Measurements from ENCODE around the gene ABHD12.
"Not testable (repeated sequence)": the region's sequence is repeated elsewhere in the genome, so short reads cannot be mapped to it uniquely, and the experiment has no call there.

ABHD12 gene

DNA sequence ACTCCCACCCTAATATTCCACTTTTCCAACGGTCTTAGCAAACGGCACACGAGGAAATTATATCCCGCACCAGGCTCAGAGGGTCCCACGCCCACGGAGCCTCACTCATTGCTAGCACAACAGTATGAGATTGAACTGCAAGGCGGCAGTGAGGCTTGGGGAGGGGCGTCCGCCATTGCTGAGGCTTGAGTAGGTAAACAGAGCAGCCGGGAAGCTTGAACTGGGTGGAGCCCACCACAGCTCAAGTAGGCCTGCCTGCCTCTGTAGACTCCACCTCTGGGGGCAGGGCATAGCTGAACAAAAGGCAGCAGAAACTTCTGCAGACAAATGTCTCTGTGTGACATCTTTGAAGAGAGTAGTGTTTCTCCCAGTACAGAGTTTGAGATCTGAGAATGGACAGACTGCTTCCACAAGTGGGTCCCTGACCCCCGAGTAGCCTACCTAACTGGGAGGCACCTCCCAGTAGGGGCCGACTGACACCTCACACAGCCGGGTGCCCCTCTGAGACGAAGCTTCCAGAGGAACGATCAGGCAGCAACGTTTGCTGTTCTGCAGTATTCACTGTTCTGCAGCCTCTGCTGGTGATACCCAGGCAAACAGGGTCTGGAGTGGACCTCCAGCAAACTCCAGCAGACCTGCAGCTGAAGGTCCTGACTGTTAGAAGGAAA, 129.7 kb downstream of the ABHD12 start:
- Mint-ChIP-seq H3K4me1 (peaks cover 62% of the 10 kb centered on the region), H3K27ac (peak overlapping the region in 1 of 2 donors; percentile 91), H3K4me3 (peak overlapping the region; percentile 34 to 82)
- not testable (repeated sequence) for H3K9me3 Mint-ChIP-seq, ATAC-seq, H3K27me3 Mint-ChIP-seq
- DNase-seq: peak in 1 of 2 donors; percentile 15

DNA sequence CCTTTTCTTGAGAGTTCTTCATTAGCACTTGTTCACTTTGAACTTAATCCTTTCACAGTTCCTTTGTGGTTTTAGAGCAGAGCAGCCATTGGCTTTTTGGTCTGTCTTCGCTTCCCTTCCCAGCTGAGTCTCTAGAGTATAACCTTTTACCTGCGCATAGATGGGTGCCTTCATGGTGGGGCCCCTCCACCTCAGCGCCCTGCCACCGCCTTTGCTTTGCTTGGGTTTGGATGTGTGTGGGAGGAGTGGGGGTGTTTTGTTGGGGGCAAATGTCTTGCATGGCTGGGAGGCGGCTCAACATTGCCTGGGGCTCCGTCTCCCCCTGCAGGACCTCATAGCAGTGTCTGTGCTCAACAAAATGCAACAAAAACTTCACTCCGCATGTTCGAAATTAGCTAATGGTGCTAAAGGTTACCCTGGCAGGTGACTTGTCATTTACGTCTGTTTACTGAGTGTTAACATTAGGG, 130.8 kb downstream of the ABHD12 start:
- Mint-ChIP-seq H3K9me3 (peaks cover 0 to 10% of the 10 kb centered on the region in 2 donors), H3K4me3 (peak overlapping the region; percentile 55 to 82), H3K27ac (peak overlapping the region; percentile 41 to 94), H3K4me1 (peaks cover 73% of the 10 kb centered on the region), H3K27me3 (no peaks in the 10 kb centered on the region)
- peak; percentile 35 to 54 for DNase-seq
- ATAC-seq: peak; percentile 80

GRCh38 chr20:25259358-25259757, 131.3 kb downstream of the ABHD12 start:
- H3K4me1 Mint-ChIP-seq: peaks cover 78% of the 10 kb centered on the region
- DNase-seq: peak in 1 of 2 donors; percentile 10
- H3K9me3 Mint-ChIP-seq: peaks cover 0 to 5% of the 10 kb centered on the region in 2 donors
- ATAC-seq: peak; percentile 71
- H3K4me3 Mint-ChIP-seq: peak overlapping the region; percentile 55 to 82
- no peaks in the 10 kb centered on the region for H3K27me3 Mint-ChIP-seq
- peak overlapping the region; percentile 41 to 94 for H3K27ac Mint-ChIP-seq

- ATAC-seq (peak; percentile 21), DNase-seq (peak in 1 of 2 donors; percentile 6)
- Mint-ChIP-seq H3K27me3 (no peaks in the 10 kb centered on the region), H3K4me1 (peaks cover 81% of the 10 kb centered on the region), H3K27ac (peak overlapping the region in 1 of 2 donors; percentile 85), H3K4me3 (peak overlapping the region; percentile 55 to 82), H3K9me3 (no peaks in the 10 kb centered on the region)
Observed at GRCh38 chr20:25258828-25259227, 131.8 kb downstream of the ABHD12 start.

DNA sequence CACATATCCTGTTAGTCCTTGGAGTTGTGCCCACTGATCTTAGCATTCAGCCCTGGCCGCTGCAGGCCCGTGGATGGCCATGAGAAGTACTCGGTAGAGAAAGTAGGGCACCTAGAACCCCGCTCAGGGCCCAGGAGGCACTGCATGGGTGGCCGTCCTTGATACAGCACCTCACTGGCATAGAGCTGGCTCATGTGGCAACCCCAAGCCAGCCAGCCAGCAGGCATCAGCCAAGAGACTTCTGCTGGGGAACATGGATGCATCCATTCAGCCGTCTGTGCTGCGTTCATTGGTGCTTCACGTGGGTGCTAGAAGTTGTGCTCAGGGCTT, 132.2 kb downstream of the ABHD12 start:
- Mint-ChIP-seq H3K27me3 (no peaks in the 10 kb centered on the region), H3K27ac (peak overlapping the region in 1 of 2 donors; percentile 85)

GRCh38 chr20:25257756-25258475, 132.7 kb downstream of the ABHD12 start:
- ATAC-seq (no peak), DNase-seq (peak in 1 of 2 donors; percentile 2)
- no peaks in the 10 kb centered on the region for H3K9me3 Mint-ChIP-seq
- peak overlapping the region in 1 of 2 donors; percentile 52 for H3K27ac Mint-ChIP-seq
- no peak overlapping the region for H3K4me3 Mint-ChIP-seq
- H3K27me3 Mint-ChIP-seq: no peaks in the 10 kb centered on the region
- peaks cover 90% of the 10 kb centered on the region for H3K4me1 Mint-ChIP-seq

More for the DNA sequence above, 132.2 kb downstream of the ABHD12 start:
- Mint-ChIP-seq H3K4me3 (peak overlapping the region; percentile 25 to 48), H3K9me3 (no peaks in the 10 kb centered on the region), H3K4me1 (peaks cover 85% of the 10 kb centered on the region)
- peak in 1 of 2 donors; percentile 4 for DNase-seq
- ATAC-seq: peak; percentile 27

DNA sequence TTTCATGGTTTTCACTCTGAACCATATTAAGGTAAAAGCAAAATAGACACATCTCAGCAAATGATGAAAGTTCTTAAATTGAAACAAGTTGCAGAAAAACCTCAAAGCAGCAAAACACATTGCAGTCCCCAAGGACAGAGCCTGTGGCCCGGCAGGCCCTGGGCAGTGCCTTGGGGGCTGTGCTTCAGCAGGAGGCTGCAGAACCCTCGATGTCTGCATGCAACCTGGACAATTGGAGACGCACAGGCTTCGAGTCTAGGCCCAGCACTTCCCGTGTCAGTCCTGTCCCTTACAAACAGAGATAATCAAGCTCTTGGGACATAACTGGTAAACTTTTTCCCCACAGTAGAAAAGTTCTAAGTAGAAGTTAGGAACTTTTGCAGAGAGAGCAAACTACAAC, 133.5 kb downstream of the ABHD12 start:
- Mint-ChIP-seq H3K27ac (no peak overlapping the region), H3K27me3 (no peaks in the 10 kb centered on the region), H3K4me3 (no peak overlapping the region), H3K9me3 (no peaks in the 10 kb centered on the region), H3K4me1 (peaks cover 98% of the 10 kb centered on the region)
- no peak for ATAC-seq
- no peak for DNase-seq

GRCh38 chr20:25256226-25256859, 134.3 kb downstream of the ABHD12 start:
- H3K4me3 Mint-ChIP-seq: no peak overlapping the region
- H3K4me1 Mint-ChIP-seq: peaks cover 98% of the 10 kb centered on the region
- DNase-seq (no peak), ATAC-seq (no peak)
- peak overlapping the region in 1 of 2 donors; percentile 86 for H3K27ac Mint-ChIP-seq
- H3K27me3 Mint-ChIP-seq: no peaks in the 10 kb centered on the region
- no peaks in the 10 kb centered on the region for H3K9me3 Mint-ChIP-seq

DNA sequence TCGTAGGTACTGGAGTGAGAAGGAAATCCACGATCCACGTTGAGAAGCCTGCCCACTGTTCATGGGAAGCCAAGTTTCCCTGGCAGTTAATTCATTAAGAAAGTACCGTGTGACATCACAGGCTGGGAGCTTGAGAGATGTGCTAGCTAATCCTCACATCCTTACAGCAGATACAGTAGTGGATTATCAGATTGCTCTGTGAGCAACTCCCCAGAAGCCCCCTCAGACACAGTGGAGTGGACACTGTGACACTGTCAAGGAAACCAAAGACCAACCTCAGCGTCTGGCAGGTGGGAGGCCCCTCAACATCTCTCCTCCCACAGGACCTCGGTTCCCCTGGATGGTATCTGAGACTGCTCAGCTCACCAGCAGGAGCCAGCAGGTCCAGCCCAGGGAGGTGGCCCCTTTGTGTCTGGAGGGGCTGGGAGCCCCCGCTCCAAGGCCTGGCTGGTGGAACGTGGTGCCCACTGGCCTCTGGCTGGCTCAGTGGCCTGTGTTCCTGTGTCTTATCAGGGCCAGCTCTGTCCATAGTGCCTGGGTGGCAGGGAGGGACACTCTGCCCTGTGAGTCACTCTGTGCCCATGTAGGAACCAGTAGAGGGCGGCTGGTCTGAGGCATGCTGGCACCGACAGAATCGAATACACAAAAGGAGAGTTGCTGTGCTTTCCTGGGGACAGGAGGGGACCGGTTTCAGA, 135.5 kb downstream of the ABHD12 start:
- Mint-ChIP-seq H3K27ac (no peak overlapping the region), H3K4me3 (no peak overlapping the region), H3K27me3 (no peaks in the 10 kb centered on the region), H3K9me3 (no peaks in the 10 kb centered on the region), H3K4me1 (peaks cover 98% of the 10 kb centered on the region)
- DNase-seq (peak in 1 of 2 donors; percentile 6), ATAC-seq (no peak)

DNA sequence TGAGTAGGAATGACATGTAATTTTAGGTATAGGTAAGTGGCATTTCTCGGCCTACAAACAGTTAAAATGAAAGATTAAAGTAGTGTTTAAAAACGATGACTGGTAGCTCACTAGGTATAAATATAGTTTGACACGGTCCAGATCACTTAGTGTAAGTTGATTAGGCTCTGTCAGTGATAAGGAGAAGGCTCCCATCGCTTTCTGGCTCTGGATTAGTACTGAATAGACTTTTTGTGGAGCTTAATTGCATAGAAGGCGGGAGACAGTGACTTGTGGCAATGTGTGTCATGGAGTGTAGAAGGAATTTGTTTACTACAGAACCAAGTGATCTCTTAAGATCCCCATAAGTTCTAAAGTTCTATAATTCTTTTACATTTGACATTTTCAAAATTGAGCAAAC, 136.1 kb downstream of the ABHD12 start:
- Mint-ChIP-seq H3K27me3 (no peaks in the 10 kb centered on the region), H3K4me3 (no peak overlapping the region), H3K27ac (no peak overlapping the region), H3K4me1 (peaks cover 98% of the 10 kb centered on the region), H3K9me3 (no peaks in the 10 kb centered on the region)
- DNase-seq (no peak), ATAC-seq (no peak)

GRCh38 chr20:25253606-25254275, 136.9 kb downstream of the ABHD12 start:
- no peaks in the 10 kb centered on the region for H3K27me3 Mint-ChIP-seq
- H3K27ac Mint-ChIP-seq: peak overlapping the region in 1 of 2 donors; percentile 29
- ATAC-seq: no peak
- no peaks in the 10 kb centered on the region for H3K9me3 Mint-ChIP-seq
- DNase-seq: no peak
- no peak overlapping the region for H3K4me3 Mint-ChIP-seq
- H3K4me1 Mint-ChIP-seq: peaks cover 95% of the 10 kb centered on the region

DNA sequence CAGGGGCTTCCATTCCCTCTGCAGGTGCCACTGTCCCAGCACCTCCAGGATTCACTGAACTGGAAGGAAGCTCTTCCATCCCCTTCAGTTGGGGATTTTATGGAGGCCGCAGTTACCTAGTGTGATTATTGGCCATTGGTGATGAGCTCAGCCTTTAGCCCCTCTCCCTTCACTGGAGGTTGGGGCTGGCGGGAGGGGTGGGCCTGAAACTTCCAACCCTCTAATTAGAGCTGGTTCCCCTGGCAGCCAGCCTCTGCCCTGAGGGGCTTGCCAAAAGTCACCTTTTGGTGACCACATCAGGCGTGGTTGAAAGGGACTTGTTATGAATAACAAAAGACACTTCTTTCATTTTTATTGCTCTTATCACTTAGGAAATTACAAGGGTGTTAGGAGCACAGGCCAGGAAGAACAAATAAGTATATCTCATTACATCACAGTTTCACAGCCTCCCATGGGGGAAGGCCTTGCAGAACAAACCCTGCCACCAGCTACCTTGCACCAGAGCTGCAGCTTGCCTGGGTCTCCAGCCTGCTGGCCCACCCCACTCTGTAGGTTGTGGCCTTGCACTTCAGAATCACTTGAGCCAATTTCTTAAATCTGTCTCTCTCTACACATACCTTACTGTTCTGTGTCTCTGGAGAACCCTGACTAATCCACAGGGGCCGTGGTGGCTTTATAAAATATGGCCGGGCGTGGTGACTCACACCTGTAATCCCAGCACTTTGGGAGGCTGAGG, 137.8 kb downstream of the ABHD12 start:
- Mint-ChIP-seq H3K9me3 (no peaks in the 10 kb centered on the region), H3K4me3 (peak overlapping the region; percentile 30 to 37), H3K4me1 (peaks cover 86% of the 10 kb centered on the region), H3K27me3 (no peaks in the 10 kb centered on the region), H3K27ac (peak overlapping the region; percentile 44 to 91)
- DNase-seq: peak in 1 of 2 donors; percentile 47
- peak; percentile 64 for ATAC-seq

GRCh38 chr20:25252230-25252651, 138.4 kb downstream of the ABHD12 start:
- Mint-ChIP-seq H3K9me3 (no peaks in the 10 kb centered on the region), H3K4me1 (peaks cover 81% of the 10 kb centered on the region), H3K27me3 (no peaks in the 10 kb centered on the region), H3K4me3 (peak overlapping the region in 1 of 2 donors; percentile 23), H3K27ac (peak overlapping the region; percentile 44 to 91)
- no peak for DNase-seq
- no peak for ATAC-seq

GRCh38 chr20:25251558-25251957, 139.1 kb downstream of the ABHD12 start:
- Mint-ChIP-seq H3K27ac (peak overlapping the region in 1 of 2 donors; percentile 53), H3K4me3 (peak overlapping the region in 1 of 2 donors; percentile 90), H3K9me3 (no peaks in the 10 kb centered on the region), H3K27me3 (peaks cover 6% of the 10 kb centered on the region), H3K4me1 (peaks cover 81% of the 10 kb centered on the region)
- ATAC-seq (no peak), DNase-seq (no peak)

Measured in stimulated activated naive CD8-positive, alpha-beta T cell treated with anti-CD3 and anti-CD28 coated beads, Interleukin-15, amount 100 ng/mL, for 72 hours (primary cell).